Activated naive CD8-positive, alpha-beta T cell (primary cell): ENCODE data around the gene GPR33.

Experiments used
- H3K27ac Mint-ChIP-seq: one replicate; pipeline ENCODE4 v1.8.0; 2021; ENCODE audit warnings: mixed read lengths
- H3K27me3 Mint-ChIP-seq: one replicate; pipeline ENCODE4 v1.8.0; 2021; ENCODE audit warnings: mixed read lengths
- H3K36me3 Mint-ChIP-seq: one replicate; pipeline ENCODE4 v1.8.0; 2021; ENCODE audit warnings: mixed read lengths
- H3K4me1 Mint-ChIP-seq: one replicate; pipeline ENCODE4 v1.8.0; 2021; ENCODE audit warnings: low read depth, mixed read lengths
- H3K4me3 Mint-ChIP-seq: one replicate; pipeline ENCODE4 v1.8.0; 2021; ENCODE audit warnings: mild to moderate bottlenecking, mixed read lengths
- H3K9me3 Mint-ChIP-seq: one replicate; pipeline ENCODE4 v1.8.0; 2021; ENCODE audit warnings: low read depth, mixed read lengths

GPR33 gene

DNA sequence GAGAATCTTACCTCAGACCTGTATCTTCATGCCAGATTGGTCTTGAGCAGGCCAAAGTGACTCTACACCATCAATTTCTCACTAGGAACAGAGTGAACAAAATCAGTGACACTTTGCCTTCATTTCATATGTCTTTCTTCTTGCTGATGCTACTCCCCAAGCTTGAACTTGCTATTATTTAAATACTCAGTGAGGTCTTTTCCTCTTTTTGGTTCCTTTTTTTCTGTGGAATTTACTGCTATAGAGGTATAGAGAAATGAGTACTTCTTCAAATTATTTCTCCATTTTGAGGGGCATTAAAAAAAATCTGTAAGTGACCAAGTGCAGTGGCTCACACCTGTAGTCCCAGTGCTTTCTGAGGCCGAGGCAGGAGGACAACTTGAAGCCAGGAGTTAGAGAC, at the start of gene GPR33:
GPR33 (minus strand) TSS at position 154 of the 400 bp plus-strand sequence. CDS start 4,074 bp downstream, outside the sequence.
- Mint-ChIP-seq H3K9me3 (no peaks in the 10 kb centered on the region), H3K4me3 (no peak within 1 kb of the TSS), H3K4me1 (no peaks in the 10 kb centered on the region), H3K36me3 (no peaks in the 10 kb centered on the region), H3K27ac (no peak within 1 kb of the TSS), H3K27me3 (peaks cover 3% of the 10 kb centered on the region)

- Mint-ChIP-seq H3K4me1 (no peaks in the 10 kb centered on the region), H3K27ac (no peak overlapping the region), H3K27me3 (peaks cover 11% of the 10 kb centered on the region), H3K9me3 (no peaks in the 10 kb centered on the region), H3K4me3 (no peak overlapping the region), H3K36me3 (peaks cover 2% of the 10 kb centered on the region)
Measured at GRCh38 chr14:31536201-31536960, 48.5 kb upstream of the GPR33 start.

DNA sequence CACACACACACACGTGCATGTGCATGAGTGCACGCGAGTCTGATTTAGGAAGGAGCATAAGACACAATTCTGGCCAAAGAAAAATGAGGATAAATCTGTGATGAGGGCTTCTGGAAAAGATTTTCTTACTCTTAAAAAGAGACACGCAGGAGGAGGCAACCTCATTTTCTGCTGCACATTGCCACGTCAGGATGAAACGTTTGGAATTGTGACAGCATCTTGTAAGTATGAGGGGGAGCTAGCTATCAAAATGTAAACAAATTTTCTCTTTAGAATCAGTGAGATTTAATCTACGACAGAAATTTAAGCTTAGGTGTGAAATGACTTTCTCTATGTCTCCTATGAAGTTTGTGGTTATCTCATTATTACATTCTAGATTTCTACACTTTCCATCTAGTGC, 42.3 kb upstream of the GPR33 start:
- H3K9me3 Mint-ChIP-seq = no peaks in the 10 kb centered on the region
- no peak overlapping the region for H3K27ac Mint-ChIP-seq
- peaks cover 3% of the 10 kb centered on the region for H3K27me3 Mint-ChIP-seq
- no peaks in the 10 kb centered on the region for H3K4me1 Mint-ChIP-seq
- H3K36me3 Mint-ChIP-seq = no peaks in the 10 kb centered on the region
- H3K4me3 Mint-ChIP-seq = no peak overlapping the region

DNA sequence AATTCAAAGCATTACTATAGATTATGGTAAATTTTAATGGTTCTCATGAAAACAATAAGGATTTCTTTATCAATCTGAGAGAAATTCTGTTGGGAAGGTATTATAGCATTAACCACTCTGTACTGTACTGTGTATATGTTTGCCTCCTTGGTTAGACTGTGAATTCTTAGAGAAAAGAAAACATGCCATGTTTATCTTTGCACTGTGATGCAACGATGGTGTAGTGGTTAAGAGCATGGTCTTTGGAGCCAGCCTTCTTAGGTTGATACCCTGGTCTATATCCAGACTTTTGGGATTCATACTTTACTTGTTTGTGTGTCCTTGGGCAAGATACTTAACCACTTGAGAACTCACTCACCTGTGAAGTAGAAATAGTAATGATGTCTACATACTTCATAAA, 41.2 kb upstream of the GPR33 start:
- Mint-ChIP-seq H3K27me3 (peaks cover 3% of the 10 kb centered on the region), H3K9me3 (no peaks in the 10 kb centered on the region), H3K36me3 (no peaks in the 10 kb centered on the region), H3K27ac (no peak overlapping the region), H3K4me3 (no peak overlapping the region), H3K4me1 (no peaks in the 10 kb centered on the region)

- Mint-ChIP-seq H3K36me3 (no peaks in the 10 kb centered on the region), H3K4me3 (no peak overlapping the region), H3K27ac (no peak overlapping the region), H3K27me3 (peaks cover 8% of the 10 kb centered on the region), H3K9me3 (no peaks in the 10 kb centered on the region), H3K4me1 (no peaks in the 10 kb centered on the region)
Measured at GRCh38 chr14:31527546-31527945, 39.7 kb upstream of the GPR33 start.

DNA sequence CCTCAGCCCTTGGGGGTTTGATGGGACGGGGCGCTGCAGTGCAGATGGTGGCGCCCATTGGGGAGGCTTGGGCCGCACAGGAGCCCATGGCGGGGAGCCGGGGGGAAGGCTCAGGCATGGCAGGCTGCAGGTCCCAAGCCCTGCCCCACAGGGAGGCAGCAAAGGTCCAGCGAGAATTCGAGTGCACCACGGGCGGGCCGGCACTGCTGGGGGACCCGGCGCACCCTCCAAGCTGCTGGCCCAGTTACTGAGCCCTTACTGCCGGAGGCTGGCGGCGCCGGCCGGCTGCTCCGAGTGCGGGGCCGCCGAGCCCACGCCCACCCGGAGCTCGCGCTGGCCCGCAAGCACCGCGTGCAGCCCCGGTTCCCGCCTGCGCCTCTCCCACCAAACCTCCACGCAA, 39.2 kb upstream of the GPR33 start:
- Mint-ChIP-seq H3K27me3 (peaks cover 7% of the 10 kb centered on the region), H3K4me3 (no peak overlapping the region), H3K36me3 (no peaks in the 10 kb centered on the region), H3K9me3 (no peaks in the 10 kb centered on the region), H3K4me1 (no peaks in the 10 kb centered on the region), H3K27ac (no peak overlapping the region)

DNA sequence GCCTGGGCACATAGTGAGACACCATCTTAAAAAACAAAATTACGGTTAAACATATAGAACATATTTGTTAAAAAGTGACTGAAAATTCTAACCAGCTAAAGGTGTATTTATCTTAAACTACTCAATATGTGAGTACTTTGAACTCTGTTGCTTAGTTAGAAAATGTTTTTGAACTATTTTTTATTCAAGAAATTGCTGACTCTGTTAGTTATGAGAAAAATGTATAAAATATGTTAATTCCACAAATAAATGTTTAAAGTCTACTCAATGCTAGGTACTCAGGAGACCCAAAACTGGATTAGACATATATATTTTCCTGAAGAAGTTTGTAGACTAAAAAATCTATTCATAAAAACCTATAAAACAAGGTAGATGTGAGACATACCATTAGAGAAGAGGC, 23.0 kb upstream of the GPR33 start:
- H3K9me3 Mint-ChIP-seq = no peaks in the 10 kb centered on the region
- H3K36me3 Mint-ChIP-seq = no peaks in the 10 kb centered on the region
- no peak overlapping the region for H3K4me3 Mint-ChIP-seq

GRCh38 chr14:31510222-31510621, 22.4 kb upstream of the GPR33 start:
- H3K27ac Mint-ChIP-seq = no peak overlapping the region
- H3K27me3 Mint-ChIP-seq = peaks cover 1% of the 10 kb centered on the region
- no peaks in the 10 kb centered on the region for H3K9me3 Mint-ChIP-seq
- no peaks in the 10 kb centered on the region for H3K36me3 Mint-ChIP-seq
- no peaks in the 10 kb centered on the region for H3K4me1 Mint-ChIP-seq
- no peak overlapping the region for H3K4me3 Mint-ChIP-seq

More for the DNA sequence above, 23.0 kb upstream of the GPR33 start:
- no peaks in the 10 kb centered on the region for H3K4me1 Mint-ChIP-seq
- H3K27ac Mint-ChIP-seq = no peak overlapping the region
- peaks cover 1% of the 10 kb centered on the region for H3K27me3 Mint-ChIP-seq

GRCh38 chr14:31508135-31508534, 20.3 kb upstream of the GPR33 start:
- no peak overlapping the region for H3K27ac Mint-ChIP-seq

GRCh38 chr14:31505411-31505810, 17.6 kb upstream of the GPR33 start:
- no peaks in the 10 kb centered on the region for H3K36me3 Mint-ChIP-seq
- H3K27ac Mint-ChIP-seq = no peak overlapping the region
- no peak overlapping the region for H3K4me3 Mint-ChIP-seq
- H3K9me3 Mint-ChIP-seq = no peaks in the 10 kb centered on the region
- no peaks in the 10 kb centered on the region for H3K4me1 Mint-ChIP-seq
- no peaks in the 10 kb centered on the region for H3K27me3 Mint-ChIP-seq

More at GRCh38 chr14:31508135-31508534, 20.3 kb upstream of the GPR33 start:
- Mint-ChIP-seq H3K27me3 (peaks cover 1% of the 10 kb centered on the region), H3K36me3 (no peaks in the 10 kb centered on the region), H3K9me3 (no peaks in the 10 kb centered on the region), H3K4me3 (no peak overlapping the region), H3K4me1 (no peaks in the 10 kb centered on the region)

GRCh38 chr14:31501870-31502269, 14.0 kb upstream of the GPR33 start:
- H3K27ac Mint-ChIP-seq = no peak overlapping the region
- H3K9me3 Mint-ChIP-seq = no peaks in the 10 kb centered on the region
- H3K27me3 Mint-ChIP-seq = no peaks in the 10 kb centered on the region

DNA sequence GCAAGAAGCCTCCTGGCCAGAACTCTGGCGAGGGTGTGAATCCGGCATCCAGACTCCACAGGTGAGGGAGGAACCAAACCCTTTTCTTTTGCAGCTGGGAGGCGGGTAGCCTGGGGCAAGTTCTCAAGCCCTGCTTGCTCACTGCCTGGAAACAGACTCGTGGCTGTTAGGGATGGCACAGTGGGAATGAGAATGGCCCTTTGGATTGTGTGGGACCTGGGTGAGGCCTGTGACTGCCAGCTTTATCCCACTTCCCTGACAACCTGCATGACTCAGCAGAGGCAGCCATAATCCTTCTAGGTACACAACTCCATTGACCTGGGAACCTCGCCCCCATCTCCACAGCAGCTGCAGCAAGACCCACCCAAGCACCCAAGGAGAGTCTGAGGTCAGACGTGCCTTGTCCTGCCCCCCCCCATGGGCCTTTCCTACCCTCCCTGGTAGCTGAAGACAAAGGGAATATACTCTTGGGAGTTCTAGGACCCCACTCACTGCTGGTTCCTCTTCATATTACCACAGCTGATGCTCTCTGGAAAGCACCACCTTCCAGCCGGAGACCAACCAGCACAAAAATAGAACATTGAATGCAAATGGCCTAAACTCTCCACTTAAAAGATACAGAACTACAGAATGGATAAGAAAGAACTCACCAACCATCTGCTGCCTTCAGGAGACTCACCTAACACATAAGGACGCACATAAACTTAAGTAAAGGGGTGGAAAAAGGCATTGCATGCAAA, 5.1 kb upstream of the GPR33 start:
- Mint-ChIP-seq H3K4me3 (no peak overlapping the region), H3K27ac (no peak overlapping the region), H3K27me3 (peaks cover 3% of the 10 kb centered on the region), H3K36me3 (no peaks in the 10 kb centered on the region), H3K9me3 (no peaks in the 10 kb centered on the region), H3K4me1 (no peaks in the 10 kb centered on the region)

More at GRCh38 chr14:31501870-31502269, 14.0 kb upstream of the GPR33 start:
- H3K36me3 Mint-ChIP-seq = no peaks in the 10 kb centered on the region
- no peak overlapping the region for H3K4me3 Mint-ChIP-seq
- H3K4me1 Mint-ChIP-seq = no peaks in the 10 kb centered on the region

GRCh38 chr14:31489691-31490090, 1.9 kb upstream of the GPR33 start:
- H3K27me3 Mint-ChIP-seq = peaks cover 3% of the 10 kb centered on the region
- H3K4me3 Mint-ChIP-seq = no peak overlapping the region
- H3K27ac Mint-ChIP-seq = no peak overlapping the region
- H3K4me1 Mint-ChIP-seq = no peaks in the 10 kb centered on the region
- no peaks in the 10 kb centered on the region for H3K36me3 Mint-ChIP-seq
- H3K9me3 Mint-ChIP-seq = no peaks in the 10 kb centered on the region

GRCh38 chr14:31486764-31487163, 1.1 kb downstream of the GPR33 start:
- Mint-ChIP-seq H3K27ac (no peak overlapping the region), H3K27me3 (peaks cover 3% of the 10 kb centered on the region), H3K4me3 (no peak overlapping the region), H3K36me3 (no peaks in the 10 kb centered on the region), H3K4me1 (no peaks in the 10 kb centered on the region), H3K9me3 (no peaks in the 10 kb centered on the region)

- no peak overlapping the region for H3K4me3 Mint-ChIP-seq
- no peaks in the 10 kb centered on the region for H3K36me3 Mint-ChIP-seq
- H3K9me3 Mint-ChIP-seq = no peaks in the 10 kb centered on the region
- no peaks in the 10 kb centered on the region for H3K27me3 Mint-ChIP-seq
- no peak overlapping the region for H3K27ac Mint-ChIP-seq
- no peaks in the 10 kb centered on the region for H3K4me1 Mint-ChIP-seq
Measured at GRCh38 chr14:31484754-31485153, 3.1 kb downstream of the GPR33 start.
